LNCAP (cell line): ENCODE results near the gene SCARB1.

ENCODE experiments used
- CTCF ChIP-seq: fragments of 450-650 bp; IDR thresholded peaks from 2 replicates; pipeline ENCODE4 v1.5.1; 2017; ENCODE audit warnings: mild to moderate bottlenecking

SCARB1 gene

DNA sequence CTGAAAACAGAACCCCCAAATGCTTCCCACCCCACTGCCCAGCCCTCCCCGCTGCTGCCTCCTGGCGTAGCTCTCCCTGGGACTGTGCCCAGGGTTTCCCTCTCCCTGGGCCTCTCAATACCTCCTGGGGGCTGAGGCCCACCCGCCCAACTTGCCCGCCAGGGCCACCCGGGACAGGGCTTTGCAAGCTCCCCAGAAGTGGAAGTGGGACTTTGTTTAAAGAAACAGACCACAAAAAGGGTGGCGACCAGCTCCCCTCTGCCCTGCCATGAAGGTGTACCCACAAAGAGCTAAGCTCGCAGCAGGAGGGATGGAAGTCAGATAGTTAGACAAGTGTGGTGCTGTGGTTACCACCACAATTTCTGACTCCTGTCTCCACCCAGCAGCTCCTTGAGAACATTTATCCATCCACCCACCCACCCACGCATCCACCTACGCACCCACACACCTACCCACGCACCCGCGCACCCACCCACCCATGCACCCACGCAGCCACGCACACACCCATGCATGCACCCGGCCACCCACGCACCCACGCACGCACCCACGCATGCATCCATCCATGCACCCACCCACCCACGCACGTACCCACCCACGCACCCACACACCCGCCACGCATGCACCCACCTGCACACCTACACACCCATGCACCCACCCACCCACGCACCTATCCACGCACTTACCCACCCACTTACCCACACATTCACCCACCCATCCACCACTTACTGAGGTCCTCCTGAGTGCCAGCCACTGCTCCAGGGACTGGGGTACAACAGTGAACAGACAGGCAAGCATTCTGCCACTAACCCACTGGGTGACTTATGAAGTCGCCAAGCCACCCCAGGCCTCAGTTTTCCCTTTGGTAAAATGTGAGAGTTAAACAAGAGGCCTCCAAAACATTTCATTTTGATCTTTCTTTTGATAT, 127.3 kb downstream of the SCARB1 start:
- no peak for TF ChIP-seq CTCF

DNA sequence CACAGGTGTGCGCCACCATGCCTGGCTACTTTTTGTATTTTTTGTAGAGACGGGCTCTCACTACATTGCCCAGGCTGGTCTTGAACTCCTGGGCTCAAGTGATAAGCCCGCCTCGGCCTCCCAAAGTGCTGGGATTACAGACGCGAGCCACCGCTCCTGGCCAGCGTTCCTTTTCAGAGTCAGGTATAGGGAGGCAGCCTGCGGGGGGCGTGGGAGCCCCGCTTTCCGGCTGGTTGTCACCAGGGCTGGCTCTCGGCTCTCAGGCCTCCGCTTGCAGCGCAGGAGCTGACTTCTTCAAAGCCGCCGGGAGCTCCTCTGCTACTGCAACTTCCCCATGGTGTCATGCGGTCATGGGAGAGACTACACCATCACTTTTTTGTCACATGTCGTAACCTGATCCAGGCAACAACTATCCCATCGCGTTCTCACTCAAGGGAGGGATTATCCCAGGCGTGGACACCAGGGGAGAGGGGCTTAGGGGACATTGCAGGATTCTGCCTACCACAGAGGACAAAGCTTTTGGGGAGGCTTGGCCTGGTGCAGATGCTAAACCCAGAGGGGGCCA, 129.4 kb downstream of the SCARB1 start:
- TF ChIP-seq CTCF: no peak

DNA sequence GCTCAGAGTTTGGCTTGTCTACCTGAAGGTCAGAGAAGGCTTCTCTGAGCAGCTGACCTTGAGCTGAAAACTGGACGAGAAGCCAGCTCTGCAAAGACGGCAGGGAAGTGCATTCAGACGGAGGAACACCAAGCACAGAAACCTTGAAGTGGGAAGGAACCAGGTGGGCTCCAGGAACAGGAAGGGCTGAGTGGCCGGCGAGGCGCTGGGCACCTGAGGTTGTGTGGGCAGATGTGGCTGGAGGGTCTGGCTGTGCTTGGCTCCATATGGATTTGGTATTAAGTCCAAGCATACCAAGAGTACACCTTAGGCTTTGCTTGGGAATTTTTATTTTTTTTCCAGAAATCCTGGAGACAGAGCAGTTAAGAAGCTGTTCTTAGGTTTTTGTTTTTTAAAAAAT, 130.6 kb downstream of the SCARB1 start:
- TF ChIP-seq CTCF: no peak

- TF ChIP-seq CTCF: no peak
Measured at GRCh38 chr12:124732275-124733075, 131.2 kb downstream of the SCARB1 start.

- TF ChIP-seq CTCF: no peak
Measured at GRCh38 chr12:124731869-124732268, 131.8 kb downstream of the SCARB1 start.

DNA sequence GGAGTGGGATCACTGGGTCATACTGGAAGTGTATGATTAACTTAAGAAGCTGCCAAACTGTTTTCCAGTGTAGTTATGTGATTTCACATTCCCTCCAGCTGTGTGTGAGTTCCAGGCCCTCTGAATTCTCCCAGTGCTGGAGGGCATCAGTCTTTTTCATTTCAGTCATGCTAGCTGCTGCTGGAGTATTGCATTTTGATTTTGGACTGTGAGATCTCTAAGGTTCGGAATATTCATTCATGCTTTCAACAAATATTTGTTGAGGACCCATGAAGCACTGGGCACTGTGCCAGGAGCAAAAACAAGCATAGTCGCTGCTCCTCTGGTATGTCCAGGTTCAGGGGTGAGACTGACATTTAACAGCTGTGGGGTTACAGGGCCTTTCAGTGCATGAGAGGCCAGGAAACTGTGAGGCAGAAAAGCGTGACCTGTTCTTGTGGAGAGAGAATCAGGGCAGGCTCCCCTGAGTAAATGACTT, 133.2 kb downstream of the SCARB1 start:
- TF ChIP-seq CTCF: no peak

DNA sequence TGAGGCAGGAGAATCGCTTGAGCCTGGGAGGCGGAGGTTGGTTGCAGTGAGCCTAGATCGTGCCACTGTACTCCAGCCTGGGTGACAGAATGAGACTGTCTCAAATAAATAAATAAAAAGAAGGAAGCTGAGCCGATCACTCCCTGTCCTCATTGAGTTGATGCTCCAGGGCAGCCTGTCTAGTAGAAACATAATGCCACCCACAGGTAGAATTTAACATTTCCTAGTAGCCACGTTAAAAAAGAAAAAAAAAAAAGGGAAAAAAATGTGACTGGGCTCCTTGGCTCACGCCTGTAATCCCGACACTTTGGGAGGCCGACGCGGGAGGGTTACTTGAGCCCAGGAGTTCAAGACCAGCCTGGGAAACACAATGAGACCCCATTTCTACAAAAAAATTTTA, 135.7 kb downstream of the SCARB1 start:
- no peak for TF ChIP-seq CTCF
